Kidney (tissue), 14 donors: Measurements from ENCODE around the gene TAS2R46. TPM values are rescaled to one million over a fixed set of nuclear protein-coding genes. Genes with fewer than 3 reads are reported as not detected.
"Not testable (repeated sequence)": the region's sequence is repeated elsewhere in the genome, so short reads cannot be mapped to it uniquely, and the experiment has no call there.

Experiments used
- DNase-seq, 5 donors: peaks; one replicate each; pipeline ENCODE4 v3.0.0-alpha.2; 2013 to 2020
- FAIRE-seq: peaks from 2 replicates; lab custom pipeline; 2012; peaks lifted over from hg19 to GRCh38; lab: Jason Lieb, UNC
- H3K27ac ChIP-seq, 2 donors: one replicate each; pipeline ENCODE4 v1.7.0; 2013; ENCODE audit warnings: low read depth in 2 of 2, low read length in 2 of 2, inconsistent platforms in 1 of 2
- H3K27me3 ChIP-seq: one replicate; pipeline ENCODE4 v1.7.1; 2013; ENCODE audit warnings: low read length, inconsistent platforms; ENCODE audit not compliant: control insufficient read depth, insufficient read depth
- H3K36me3 ChIP-seq, 3 donors: one replicate each; pipeline versions ENCODE4 v1.7.0 to v1.7.1; 2013; ENCODE audit warnings: low read length in 3 of 3, control low read depth in 1 of 3, inconsistent platforms in 1 of 3; ENCODE audit not compliant: insufficient read depth in 3 of 3, control insufficient read depth in 2 of 3
- H3K4me1 ChIP-seq, 3 donors: one replicate each; pipeline versions ENCODE4 v1.7.0 to v1.7.1; 2013; ENCODE audit warnings: low read length in 3 of 3, inconsistent platforms in 1 of 3, low read depth in 1 of 3; ENCODE audit not compliant: control insufficient read depth in 2 of 3, insufficient read depth in 2 of 3
- H3K4me3 ChIP-seq, 3 donors: one replicate each; pipeline versions ENCODE4 v1.7.0 to v1.8.1; 2013; ENCODE audit warnings: low read length in 3 of 3, control low read depth in 1 of 3, inconsistent platforms in 1 of 3
- H3K9ac ChIP-seq, 3 donors: one replicate each; pipeline versions ENCODE4 v1.7.0 to v1.7.1; 2013; ENCODE audit warnings: low read length in 3 of 3, control low read depth in 1 of 3, inconsistent platforms in 1 of 3
- H3K9me3 ChIP-seq, 3 donors: one replicate each; pipeline versions ENCODE4 v1.7.0 to v1.7.1; 2013; ENCODE audit warnings: low read length in 3 of 3, control low read depth in 1 of 3, inconsistent platforms in 1 of 3; ENCODE audit not compliant: control insufficient read depth in 2 of 3, insufficient read depth in 1 of 3
- intact Hi-C: fragments of 100-400 bp; cut with DNase I; formaldehyde crosslinking; loops from one replicate; pipeline ENCODE4 v1.11.1; 2022
- polyA plus RNA-seq: library from polyadenylated mRNA; stranded (reverse); fragments of 350-450 nt; fragmentation: Illumina TruSeq; extraction: RNeasy Lipid Tissue Mini Kit (QIAGEN cat#74804); gene quantifications from one replicate; pipeline ENCODE4 v1.2.3, GENCODE V29; 2014; ENCODE audit warnings: low read depth, low replicate concordance; ENCODE audit not compliant: insufficient read depth
- total RNA-seq: library from RNA; stranded (reverse); fragmentation: NEBNext Ultra II Directional; extraction: Animal tissue kit (Norgen Biotek cat#: 25700); gene quantifications from one replicate; pipeline ENCODE4 v1.2.1, GENCODE V29; 2021
- TF ChIP-seq, protein P1 (sequence below): IDR thresholded peaks from 3 replicates; pipeline ENCODE4 v1.5.1; 2012; ENCODE audit warnings: mild to moderate bottlenecking, moderate library complexity, borderline replicate concordance; ENCODE audit not compliant: insufficient read depth; ENCODE audit errors: extremely low read depth
- donor health status: control.
- donor health status: control.
- donor health status: control.
- donor health status: control.
- donor health status: control.
- donor health status: DM: yes; HTN: yes; CAD: no.
- donor health status: Normal renal cell carcinoma (clear cell type).

Gene TAS2R46
- total and polyA plus RNA-seq, 2 donors from 2014 or later = 1.6 TPM; not detected in 1

DNA sequence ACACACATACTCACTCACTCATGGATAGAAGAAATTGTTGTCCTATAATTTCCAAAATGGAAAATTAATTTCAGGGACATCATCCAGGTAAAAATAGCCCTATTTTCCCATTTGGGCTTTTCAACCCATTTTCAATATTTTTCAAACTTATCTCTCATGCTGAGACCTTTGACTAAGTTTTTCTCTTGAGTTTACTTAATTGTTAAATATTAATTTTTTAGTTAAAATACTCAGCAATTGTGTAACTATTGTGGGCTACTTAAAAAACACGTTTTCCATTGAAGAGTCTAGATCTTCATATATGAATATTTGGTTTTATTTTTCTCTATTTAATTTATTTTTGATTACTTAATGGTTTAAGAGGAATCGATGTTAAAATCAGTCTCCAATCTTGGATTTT lies 44.2 kb upstream of the TAS2R46 start:
- Histone ChIP-seq H3K36me3 (no peaks in the 10 kb centered on the region), H3K4me1 (no peaks in the 10 kb centered on the region), H3K27me3 (no peaks in the 10 kb centered on the region), H3K9ac (no peak overlapping the region), H3K27ac (no peak overlapping the region), H3K9me3 (peaks cover 0 to 5% (median 0%) of the 10 kb centered on the region in 3 donors), H3K4me3 (no peak overlapping the region)
- peak; percentile 3 for FAIRE-seq
- intact Hi-C loops = no loop called here
- no peak for DNase-seq
- TF ChIP-seq, protein P1, sequence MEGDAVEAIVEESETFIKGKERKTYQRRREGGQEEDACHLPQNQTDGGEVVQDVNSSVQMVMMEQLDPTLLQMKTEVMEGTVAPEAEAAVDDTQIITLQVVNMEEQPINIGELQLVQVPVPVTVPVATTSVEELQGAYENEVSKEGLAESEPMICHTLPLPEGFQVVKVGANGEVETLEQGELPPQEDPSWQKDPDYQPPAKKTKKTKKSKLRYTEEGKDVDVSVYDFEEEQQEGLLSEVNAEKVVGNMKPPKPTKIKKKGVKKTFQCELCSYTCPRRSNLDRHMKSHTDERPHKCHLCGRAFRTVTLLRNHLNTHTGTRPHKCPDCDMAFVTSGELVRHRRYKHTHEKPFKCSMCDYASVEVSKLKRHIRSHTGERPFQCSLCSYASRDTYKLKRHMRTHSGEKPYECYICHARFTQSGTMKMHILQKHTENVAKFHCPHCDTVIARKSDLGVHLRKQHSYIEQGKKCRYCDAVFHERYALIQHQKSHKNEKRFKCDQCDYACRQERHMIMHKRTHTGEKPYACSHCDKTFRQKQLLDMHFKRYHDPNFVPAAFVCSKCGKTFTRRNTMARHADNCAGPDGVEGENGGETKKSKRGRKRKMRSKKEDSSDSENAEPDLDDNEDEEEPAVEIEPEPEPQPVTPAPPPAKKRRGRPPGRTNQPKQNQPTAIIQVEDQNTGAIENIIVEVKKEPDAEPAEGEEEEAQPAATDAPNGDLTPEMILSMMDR = no peak

DNA sequence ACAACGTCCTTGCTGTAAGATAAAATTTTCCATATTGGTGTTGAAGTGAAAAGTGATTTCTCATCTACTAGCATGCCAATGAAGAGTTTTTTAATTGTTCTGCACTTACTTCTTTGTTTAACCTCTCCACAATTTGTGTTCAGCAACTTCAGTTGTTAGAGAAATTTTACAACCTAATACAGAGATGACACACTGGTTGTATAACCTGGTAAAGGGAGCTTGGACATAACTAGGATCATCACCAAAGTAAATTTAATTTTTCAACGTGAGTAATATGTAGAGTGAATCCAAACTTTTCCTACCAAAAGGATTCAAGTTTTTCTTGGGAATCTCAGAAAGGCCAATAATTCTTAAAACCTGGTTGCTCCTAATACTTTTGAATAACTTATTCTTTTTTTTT lies 43.5 kb upstream of the TAS2R46 start:
- TF ChIP-seq, protein P1 = no peak
- Histone ChIP-seq H3K9me3 (peaks cover 0 to 2% (median 0%) of the 10 kb centered on the region in 3 donors), H3K27ac (no peak overlapping the region), H3K27me3 (no peaks in the 10 kb centered on the region), H3K9ac (no peak overlapping the region), H3K4me3 (no peak overlapping the region), H3K36me3 (no peaks in the 10 kb centered on the region), H3K4me1 (no peaks in the 10 kb centered on the region)
- intact Hi-C loops = no loop called here
- DNase-seq (no peak), FAIRE-seq (no peak)

DNA sequence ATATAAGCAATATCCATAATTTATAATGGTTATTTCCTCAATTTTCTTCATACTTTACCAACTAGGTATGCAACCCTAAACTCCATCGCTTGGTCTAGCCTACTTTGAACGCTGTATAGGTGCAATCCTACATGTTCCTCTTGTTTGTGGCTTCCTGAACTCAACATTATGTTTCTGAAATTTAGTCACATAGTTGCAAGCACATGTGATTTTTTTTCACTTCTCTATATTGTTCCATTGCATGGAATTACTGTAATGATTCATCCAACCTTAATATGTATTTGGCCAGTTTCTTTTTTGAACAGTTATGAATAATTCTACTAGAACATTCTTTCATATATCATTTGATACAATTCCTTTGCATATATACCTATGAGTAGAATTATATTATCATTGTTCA lies 32.8 kb upstream of the TAS2R46 start:
- peak; percentile 88 for FAIRE-seq
- H3K4me3 ChIP-seq, intact Hi-C loops, H3K36me3 ChIP-seq, H3K9me3 ChIP-seq, H3K27me3 ChIP-seq, DNase-seq, H3K4me1 ChIP-seq, H3K9ac ChIP-seq, H3K27ac ChIP-seq: not testable (repeated sequence)

DNA sequence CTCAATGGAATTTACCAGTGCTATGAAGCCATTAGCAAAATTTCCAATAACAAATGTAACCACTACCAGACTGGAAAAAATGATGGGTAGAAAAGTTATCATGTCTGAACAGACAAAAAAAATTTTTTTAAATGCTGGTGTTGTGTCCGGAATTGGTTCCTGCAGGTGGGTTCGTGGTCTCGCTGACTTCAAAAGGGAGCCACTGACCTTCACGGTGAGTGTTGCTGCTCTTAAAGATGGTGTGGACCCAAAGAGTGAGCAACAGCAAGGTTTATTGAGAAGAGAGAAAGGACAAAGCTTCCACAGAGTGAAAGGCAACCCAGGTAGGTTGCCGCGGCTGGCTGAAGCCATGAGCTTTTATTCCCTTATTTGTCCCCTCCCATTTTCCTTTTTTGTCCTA lies 30.0 kb upstream of the TAS2R46 start, which contains the start of gene TAS2R43:
Gene TAS2R43, minus strand, starts transcription at position 186 of the 400 bp plus-strand sequence. Its CDS starts 84 bp downstream, at position 102.
- no peaks in the 10 kb centered on the region for H3K4me1 ChIP-seq
- TF ChIP-seq, protein P1 = no peak
- H3K36me3 ChIP-seq = no peaks in the 10 kb centered on the region
- no peak for FAIRE-seq
- DNase-seq = no peak
- intact Hi-C loops = no loop called here
- no peaks in the 10 kb centered on the region for H3K27me3 ChIP-seq
- no peak within 1 kb of the TSS for H3K9ac ChIP-seq
- no peak within 1 kb of the TSS for H3K27ac ChIP-seq
- no peak within 1 kb of the TSS for H3K4me3 ChIP-seq
- H3K9me3 ChIP-seq = no peaks in the 10 kb centered on the region
